ENCODE measurements around the gene INF2.

INF2 gene

DNA sequence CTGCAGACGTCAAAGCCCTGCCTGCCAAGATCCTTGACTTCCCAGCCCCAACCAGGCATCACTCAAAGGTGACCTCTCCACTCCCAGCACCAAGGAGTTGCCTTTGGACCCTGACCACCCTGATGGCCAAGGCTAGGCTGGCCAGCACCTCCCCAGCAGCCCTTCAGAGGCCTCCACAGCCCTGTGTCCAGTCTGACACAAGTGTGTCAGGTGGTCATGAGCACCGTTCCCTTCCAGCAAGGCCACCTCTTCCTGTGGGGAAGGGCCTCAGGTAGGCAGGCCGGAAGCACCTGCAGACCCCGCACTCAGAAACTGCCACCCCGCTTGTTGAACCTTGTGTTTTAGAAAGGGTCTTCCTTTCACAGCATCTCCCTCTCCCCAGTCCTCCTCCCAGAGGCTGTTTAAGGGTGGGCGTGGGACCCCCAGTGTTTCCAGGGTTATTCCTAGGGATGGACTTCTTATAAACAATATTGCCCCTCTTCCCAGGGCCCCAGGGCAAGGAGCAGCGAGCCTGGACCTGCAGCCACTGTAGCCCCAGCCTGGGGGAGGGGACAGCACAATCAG, 13.2 kb upstream of the INF2 start:
- no peak for DNase-seq (ENCODE audit: low read depth in 3 of 3)

DNA sequence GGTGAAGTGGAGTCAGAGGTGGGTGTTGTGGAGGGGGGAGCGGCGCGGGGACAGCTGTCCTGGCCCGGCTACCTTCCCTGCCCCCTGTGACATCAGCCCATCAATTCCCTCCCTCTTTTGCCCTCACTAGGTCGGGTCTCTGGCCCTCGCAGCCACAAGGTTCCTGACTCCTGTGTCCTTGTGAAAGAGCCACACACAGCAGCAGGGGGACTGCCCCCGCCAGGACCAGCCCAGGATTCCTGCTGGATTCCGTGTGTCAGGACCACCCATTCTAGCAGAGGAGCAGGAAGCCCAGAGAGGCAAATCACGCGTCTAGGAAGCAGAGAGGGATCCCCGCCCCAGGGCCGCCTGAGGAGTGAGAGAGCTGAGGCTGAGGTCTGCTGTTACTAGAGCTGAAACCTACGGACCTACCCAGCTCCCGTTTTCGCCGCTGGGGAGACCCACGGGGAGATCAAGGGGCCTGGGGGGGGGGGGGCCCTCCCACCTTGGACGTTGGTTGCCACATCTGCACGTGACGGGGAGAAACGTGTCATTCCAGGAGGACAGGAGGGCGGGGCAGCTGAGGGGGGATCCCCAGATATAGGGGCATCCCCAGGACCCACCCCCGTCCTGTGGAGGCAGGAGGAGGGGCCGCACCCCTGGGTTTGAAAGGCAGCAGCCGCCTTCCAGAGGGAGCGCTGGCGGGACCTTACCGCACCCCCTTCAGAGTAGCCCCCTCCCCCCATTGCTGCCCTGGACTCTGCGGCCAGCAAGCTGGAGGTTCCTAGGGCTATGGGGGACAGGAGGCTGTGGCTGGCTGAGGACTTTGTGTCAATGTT, 12.5 kb upstream of the INF2 start:
- peak in 2 of 3 experiments; percentile 42 to 49 for DNase-seq (ENCODE audit: low read depth in 3 of 3)

DNA sequence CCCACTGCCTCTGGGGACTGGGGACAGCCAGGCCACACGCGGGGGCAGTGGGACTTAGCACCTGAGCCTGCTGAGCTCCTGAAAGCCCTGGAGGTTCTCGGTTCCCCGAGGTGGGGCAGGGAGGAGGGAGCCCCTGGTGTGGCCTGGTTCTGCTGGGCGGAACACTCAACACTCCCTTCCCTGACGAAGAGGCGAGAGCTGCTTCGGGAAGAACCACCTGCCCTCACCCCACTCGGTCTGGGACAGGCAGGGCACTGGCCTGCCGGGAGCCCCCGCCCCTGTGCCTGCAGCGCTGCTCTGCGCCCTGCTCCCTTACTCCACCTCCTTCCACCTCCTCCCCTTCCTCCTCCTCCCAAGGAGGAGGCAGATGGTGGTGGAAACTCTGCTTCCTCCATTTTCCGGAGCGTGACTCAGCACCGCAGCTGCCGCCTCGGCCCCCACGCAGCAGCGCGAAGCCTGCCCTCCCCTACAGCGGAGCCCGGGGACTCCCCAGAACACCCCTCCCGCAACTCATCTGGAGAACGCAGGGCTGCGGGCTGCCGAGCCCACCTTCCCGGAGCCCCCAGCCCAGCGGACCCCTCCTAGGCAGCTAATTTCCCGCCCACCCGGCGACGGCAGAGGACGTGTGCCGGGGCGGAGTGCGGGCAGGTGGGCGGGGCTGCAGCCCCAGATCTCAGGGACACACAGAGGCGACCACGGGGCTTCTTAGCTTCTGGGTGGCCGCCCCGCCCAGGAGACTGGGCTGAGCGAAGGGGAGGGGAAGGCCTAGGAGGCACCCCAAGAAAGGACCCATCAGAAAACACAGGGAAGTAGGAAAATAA, 11.7 kb upstream of the INF2 start:
- DNase-seq (ENCODE audit: low read depth in 3 of 3) = peak; percentile 65 to 75 (median 74)

DNA sequence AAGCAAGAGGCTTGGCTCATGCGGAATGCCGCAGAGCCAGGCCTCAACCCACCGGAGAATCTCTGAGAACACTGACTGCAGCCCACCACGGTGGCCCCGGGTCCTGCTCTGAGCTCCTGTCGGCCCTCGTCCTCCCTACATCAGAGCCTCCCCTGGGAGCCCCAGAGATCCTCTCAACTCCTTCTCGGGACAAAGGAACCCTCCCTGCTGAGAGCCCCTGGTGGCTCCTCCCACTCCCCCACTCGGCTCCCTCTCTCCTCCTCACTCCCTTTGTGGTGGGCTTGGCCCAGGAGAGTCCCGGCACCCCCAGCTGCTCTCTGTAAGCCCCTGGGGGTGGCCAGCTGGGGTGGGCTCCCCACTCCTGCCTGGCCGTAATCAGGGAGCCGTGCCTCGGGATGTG, 11.1 kb upstream of the INF2 start:
- DNase-seq (ENCODE audit: low read depth in 3 of 3) = no peak

DNA sequence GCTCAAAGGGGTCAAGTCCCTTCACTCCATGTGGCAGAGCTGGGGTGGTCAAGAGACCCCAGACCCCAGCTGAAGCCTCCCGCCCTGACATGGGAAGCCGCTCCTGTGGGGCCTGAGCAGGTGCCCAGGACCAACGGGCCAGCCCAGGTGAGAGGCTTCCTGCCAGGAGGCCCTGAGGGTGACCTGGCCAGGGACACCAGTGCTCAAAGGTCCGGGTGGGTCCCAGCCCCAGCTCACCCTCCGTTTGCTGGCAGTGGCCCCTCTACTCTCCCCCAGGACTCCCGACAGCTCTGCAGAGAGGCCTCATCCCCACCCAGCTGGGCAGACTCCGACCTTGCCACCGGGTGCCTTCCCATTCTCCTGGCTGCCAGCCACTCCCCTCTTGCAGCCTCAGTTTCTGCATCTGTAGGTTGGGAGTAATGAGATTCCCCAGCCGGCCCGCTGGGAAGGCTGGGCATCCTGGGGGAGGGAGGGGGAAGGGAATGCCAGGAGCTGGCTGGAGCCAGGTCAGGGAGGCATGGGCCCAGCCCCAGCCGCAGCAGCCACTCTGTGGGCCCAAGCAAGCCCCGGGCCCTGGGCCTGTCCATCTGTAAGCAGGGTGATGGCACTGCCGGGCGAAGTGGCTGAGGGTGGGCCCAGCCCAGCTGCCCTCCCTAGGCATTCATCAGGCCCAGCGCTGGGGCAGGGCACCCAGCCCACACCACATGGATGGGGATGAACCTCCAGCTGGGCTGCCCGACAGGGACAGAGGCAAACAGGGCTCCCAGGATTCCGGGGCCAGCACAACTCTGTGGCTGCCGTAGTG, 10.3 kb upstream of the INF2 start:
- DNase-seq (ENCODE audit: low read depth in 3 of 3) = no peak

DNA sequence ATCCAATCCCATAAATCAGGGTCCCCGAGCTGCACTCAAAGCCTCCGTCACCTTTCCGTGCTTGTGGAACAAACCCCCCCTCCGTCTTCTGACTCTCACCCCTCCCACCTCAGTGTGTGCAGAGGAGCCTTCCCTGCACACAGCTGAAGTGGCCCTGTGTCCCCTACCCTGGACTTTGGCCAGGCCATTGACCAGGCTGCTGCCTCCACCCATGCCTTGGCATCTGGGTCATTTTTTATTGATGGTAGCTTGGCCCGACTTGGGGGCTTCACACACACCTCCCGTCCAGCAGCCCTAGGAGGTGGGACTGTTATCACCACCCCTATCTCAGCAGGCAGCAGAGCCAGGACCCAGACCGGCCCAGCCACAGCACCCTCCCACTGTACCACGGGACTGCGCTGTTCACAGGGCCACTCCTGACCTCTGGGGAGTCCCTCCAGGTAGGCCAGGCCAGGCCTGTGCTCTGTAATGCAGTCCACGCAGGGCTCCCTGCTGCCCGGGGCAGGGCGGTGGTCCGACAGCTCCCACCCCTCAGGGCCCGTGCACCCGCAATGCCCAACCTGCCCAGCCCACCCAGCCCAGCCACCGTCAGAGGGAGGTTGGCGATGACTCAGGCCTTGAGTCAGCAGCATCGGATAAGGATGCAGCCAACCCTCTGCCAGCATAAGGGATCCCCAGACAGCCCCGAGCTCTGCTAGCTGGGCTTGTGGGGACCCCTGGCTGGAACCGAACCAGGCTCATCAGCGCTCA, 9.2 kb upstream of the INF2 start:
- DNase-seq (ENCODE audit: low read depth in 3 of 3) = no peak

DNA sequence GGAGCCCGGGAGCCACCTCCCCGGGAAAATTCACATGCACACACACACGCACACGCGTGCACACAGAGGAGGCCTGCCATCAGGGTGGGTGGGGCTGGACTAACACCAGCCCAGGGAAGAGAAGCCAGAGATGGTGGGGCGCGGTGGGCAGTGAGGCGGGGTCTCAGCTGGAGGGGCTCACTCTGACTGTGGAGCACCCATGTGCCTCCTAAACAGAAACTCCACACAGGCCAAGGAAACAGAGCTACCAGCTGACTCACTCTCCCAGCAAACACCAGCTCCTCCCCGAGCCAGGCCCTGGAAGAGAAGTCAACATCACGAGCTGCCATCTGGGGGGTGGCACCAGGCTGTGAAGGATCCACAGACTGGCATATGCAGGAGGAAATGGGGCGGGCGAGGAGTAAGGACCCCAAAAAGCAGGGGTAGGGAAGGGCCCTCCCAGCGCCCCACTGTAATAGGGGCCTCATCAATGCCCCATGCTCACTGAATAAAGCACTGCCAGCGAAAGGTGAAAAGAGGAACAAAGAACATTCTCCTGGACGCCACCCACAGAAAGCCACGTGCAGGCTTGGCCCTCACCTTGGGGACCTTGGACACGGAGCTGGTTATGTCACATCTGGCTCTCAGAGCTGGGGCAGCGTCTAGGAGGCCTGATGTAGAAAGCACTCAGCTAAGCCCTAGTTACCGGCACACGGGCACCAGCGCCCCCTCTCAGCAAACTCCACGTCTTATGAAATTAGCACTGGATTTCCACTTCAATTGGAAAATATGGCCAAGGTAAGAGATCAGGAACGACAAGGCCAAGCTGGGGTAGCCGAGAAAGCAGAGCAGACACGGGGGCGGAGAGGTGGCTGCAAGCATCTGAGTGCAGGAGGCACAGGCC, 8.4 kb upstream of the INF2 start:
- no peak for DNase-seq (ENCODE audit: low read depth in 3 of 3)

DNA sequence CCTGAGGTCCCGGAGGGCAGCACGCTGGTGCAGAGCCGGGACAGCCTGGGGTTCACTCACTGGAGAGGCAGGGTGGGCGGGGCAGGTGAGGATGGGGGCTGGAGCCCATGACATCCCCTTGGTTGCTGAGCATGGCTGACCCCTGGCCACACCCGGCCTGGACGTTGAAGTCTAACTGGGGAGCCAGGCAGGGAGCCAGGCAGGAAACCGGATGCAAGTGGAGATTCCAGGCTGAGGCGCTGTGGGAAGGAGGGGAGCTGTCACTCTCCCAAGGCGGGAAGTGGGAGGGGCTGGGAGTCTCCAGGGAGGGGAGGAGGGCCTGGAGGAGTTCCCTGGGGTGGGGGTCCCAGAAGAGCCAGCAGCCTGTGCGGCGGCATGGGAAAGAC, 7.7 kb upstream of the INF2 start:
- DNase-seq (ENCODE audit: low read depth in 3 of 3) = no peak

DNA sequence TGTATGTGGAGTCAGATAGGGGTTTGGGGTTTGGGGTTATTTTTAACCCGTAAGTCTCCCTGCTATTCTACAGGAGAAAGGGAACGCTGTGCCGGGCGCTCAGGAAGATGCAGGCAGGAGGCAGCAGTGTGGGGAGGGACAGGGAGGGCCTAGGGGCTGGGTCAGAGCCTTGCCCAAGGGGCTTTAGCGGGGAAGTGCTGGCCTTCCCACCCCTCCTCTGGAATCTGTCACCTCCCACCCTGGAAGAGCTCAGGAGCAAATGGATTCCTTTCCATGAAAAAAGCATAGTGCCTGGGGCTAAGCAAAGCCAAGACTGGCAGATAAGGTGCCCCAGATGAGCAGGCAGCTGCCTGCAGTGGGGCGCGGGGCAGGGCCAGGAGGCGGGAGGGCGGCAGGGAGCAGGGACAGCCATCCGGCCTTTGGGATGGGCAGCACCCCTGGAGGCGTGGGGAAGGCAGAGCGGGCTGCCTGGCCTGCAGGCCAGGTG, 7.3 kb upstream of the INF2 start:
- no peak for DNase-seq (ENCODE audit: low read depth in 3 of 3)

DNA sequence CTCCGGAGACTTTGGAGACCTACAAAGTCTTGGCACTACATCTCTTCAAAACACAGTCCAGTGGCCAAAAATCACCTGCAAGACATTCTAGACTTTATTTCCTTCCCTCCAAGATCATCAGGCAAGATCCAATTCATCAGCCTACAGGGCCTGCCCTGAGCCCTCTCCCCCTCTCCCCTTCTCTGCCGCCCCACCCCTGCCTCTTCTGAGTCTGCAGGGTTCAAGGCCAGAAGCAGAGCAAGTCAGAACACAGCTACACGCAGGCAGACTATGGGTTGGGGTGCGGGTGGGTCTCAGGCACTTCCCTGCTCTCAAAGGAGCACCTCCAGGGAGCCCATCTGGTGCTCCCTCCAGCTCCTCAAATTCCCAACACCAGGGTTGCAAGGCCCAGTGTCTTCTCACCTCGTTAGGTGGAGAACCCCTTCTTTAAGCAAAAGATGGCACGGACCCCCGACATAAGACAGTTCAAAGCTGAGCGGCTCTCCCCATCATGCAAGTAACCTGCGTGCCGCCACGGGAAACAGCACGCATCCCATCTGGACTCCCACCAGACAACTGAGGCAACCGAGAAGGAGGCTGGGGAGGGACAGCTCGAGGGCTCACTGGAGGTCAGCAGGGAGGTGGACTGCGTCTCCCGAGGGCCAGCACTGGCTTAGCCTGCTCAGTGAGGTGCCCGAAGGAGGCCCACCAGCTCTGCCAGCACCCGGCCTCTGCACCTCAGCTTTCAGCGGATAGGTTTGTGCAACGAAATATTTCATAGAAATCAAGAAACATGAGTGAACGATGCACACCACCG, 5.6 kb upstream of the INF2 start:
- DNase-seq (ENCODE audit: low read depth in 3 of 3) = no peak

DNA sequence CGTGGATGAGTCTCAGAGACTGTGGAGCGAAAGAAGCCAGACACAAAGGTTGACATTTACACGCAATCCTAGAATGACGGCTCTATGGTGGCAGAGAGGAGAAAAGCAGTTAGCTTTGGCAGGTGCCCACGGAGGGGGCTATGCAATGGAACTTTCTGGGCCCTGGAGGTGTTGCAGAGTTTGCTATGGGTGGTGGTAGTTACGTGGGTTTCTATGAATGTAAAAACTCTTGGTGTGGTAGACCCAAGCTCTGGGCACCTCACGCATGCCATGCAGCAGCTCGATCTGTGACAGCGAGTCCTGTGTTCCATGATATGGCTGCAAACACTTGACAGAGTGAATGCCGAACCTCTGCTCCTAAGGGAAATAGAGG, 5.0 kb upstream of the INF2 start:
- DNase-seq (ENCODE audit: low read depth in 3 of 3) = no peak

DNA sequence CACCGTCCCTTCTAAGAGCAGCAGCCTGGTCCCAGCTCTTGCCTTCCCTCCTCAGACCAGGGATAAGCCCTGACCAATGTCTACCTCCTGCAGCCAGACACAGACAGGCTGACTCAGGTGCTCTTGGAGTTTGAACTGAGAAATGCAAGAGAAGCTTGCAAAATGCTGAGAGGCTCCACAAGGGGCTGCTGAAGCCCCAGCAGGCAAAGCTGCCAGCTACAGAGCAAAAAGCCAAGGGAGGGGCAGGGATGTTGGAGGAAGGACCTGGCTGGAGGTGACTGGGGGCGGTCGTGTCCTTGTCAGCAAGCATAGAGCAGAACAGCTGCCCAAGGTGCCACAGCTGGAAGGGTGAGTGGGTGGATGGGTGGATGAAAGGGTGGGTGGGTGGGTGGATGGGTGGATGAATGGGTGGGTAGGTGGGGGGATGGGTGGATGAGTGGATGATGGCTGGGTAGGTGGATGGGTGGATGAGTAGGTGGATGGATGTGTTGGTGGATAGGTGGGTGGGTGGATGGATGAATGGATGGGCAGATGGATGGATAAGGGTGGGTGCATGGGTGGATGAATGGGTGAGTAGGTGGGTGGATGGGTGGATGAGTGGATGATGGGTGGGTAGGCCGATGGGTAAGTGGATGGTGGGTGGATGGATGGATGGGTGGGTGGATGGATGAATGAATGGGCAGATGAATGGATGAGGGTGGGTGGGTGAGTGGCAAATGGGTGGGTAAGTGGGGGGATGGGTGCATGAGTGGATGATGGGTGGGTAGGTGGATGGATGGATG, 4.0 kb upstream of the INF2 start:
- DNase-seq (ENCODE audit: low read depth in 3 of 3) = no peak

DNA sequence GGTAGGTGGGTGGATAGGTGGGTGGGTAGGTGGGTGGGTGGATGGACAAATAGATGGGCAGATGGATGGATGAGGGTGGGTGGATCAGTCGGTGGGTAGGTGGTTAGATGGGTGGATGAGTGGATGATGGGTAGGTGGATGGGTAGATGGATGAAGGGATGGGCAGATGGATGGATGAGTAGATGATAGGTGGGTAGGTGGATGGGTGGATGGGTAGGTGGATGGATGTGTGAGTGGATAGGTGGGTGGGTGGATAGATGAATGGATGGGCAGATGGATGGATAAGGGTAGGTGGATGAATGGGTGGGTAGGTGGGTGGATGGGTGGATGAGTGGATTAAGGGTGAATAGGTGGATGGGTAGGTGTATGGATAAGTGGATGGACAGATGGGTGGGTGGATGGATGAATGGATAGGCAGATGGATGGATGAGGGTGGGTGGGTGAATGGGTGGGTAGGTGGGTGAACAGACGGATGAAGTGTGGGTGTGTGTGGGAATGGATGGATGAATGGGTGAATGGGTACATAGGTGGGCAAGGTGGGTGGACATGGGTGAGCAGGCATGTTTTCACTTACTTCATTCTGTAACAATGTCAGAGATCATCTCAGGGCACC, 3.3 kb upstream of the INF2 start:
- no peak for DNase-seq (ENCODE audit: low read depth in 3 of 3)

DNA sequence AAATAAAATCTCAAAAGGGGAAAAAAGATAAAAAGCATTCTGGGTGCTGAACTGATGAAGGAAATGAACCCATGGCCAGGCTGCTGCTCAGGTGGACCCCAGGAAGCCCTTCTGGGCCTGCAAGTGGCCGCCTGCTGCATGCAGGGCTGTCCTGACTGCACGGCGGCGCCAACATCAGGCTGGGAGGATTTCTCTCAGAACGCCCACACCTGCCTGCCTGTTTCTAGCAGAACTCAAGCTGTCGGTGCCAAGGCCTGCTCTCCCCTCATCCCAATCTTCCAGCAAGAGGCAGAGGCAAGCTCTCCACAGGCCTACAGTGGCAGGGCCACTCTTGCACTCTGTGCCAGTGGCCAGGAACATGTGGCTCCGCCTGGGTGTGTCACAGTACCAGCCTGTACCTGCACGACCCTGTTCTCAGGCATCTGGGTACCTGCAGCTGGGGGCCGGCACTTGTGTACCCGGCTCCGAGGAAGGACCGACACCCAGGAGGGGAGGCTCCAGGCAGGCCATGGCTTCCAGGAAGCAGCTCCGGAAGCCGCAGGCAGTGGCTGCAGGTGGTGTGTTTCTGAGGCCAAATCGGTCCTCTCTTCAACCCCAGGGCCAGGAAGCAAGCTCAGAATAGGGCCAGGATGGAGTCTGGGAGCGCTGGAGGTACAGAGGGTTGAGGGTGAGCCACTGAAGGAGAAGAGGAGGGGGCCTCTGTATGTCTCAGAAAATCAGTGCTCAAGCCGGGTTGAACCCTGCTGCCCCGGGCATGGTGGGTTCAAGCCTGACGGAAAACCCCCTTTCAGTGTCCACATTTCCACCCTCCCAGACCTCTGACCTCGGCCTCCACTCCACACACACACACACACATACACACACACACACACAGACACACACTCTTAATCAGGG, 2.5 kb upstream of the INF2 start:
- no peak for DNase-seq (ENCODE audit: low read depth in 3 of 3)

DNA sequence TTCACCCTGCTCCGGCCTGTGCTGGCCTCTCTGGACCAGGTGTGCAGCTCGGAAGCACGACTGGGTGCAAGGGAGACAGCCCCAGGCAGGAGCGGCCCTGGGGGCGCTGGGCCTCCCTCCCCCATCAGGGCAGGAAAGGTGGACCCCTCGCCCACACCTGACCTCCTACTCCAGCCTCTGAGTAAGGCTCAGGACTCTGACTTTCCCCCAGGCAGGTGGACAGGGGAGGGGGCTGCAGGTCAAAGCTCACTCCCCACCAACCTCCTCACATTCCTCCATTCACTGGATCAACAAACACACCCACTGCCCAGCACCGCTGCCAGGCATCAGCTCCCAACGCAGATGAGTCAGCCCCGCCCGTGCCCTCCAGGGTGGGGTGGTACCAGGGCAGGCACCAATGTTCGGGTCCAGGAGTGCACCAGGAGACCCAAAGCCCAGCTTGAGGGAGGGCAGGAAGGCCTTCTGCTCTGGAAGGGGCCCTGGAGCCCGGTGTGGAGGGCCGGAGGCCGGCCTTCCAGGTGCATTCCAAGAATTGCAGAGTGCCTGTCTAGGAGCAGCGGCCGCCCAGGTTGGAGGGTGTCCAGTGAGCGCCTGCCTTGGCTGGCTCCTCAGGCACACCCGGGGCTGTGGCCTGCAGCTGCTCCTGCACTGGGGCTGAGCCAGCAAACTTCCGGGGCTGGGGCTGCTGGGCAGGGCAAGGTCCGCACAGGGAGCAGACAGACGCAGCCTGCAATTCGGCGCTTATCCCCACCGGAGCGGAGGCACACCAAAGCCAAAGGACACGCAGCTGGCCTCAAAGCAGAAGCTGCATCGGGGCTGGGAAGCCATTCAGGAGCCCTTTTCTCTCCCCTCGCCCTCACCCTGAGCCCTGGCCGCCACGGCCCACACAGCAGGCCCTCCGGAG, 1.6 kb upstream of the INF2 start:
- DNase-seq (ENCODE audit: low read depth in 3 of 3) = no peak

DNA sequence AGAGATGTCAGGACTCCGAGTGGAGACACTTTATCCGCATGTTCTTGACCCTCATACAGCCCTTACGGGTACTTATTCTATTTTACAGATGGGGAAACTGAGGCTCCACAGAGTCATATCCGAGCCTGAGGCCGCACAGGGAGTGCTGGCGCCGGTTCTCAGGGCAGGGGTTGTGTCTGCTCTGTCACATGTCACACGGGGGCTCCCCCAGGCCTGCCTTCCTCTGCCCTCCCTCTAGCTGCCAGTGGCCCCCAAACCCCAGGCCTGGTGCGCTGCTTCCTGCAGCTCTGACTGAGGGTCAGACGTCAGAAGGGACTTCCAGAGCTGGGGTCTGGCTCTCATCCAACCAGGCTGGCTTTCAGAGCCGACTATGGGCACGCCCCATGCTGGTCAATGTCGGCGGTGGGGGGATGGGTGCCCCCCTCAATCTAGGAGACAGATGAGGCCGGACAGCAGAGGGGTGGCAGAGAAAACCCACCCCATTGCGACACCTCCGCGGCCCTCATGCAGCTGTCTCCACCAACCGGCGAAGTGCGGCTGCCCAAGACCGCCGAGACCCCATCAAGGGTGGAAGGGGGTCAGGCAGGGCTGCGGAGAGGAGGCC, 811 bp upstream of the INF2 start:
- DNase-seq (ENCODE audit: low read depth in 3 of 3) = no peak
